Endothelial cell of umbilical vein (primary cell): Measurements from ENCODE around the gene FMO2.

Experiments used
- POLR2AphosphoS5 ChIP-seq: IDR thresholded peaks from 2 replicates; pipeline ENCODE4 v1.6.1; 2012; ENCODE audit warnings: low read depth, mild to moderate bottlenecking, control low read depth, low read length, moderate library complexity; ENCODE audit not compliant: insufficient read depth
- TF ChIP-seq, protein P1 (sequence below), 2 donors: IDR thresholded peaks; 1 replicate in 1 of 2; 2 replicates in 1 of 2; pipeline ENCODE4 v1.5.1; 2011; ENCODE audit warnings: low read length in 2 of 2, mild to moderate bottlenecking in 2 of 2, moderate library complexity in 2 of 2, control low read depth in 1 of 2, inconsistent platforms in 1 of 2, low read depth in 1 of 2; ENCODE audit not compliant: insufficient read depth in 1 of 2; ENCODE audit errors: extremely low read depth in 1 of 2

DNA sequence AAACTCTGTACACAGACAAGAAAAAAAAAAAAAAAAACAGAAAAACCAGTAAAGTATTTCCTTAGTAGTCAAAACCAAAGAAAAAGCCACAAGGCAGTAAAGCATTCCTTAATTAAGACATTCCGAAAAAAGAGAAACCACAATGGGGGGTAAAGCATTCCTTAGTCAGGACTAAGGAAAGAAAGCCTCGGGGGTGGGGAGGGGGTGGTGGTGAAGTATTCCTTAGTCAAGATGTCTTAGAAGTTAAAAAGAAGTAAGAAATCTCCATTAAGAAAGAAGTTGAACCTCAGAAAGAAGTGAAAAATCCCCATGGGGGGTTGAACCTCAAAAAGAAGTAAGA, 35.0 kb downstream of the FMO2 start:
- TF ChIP-seq, protein P1, sequence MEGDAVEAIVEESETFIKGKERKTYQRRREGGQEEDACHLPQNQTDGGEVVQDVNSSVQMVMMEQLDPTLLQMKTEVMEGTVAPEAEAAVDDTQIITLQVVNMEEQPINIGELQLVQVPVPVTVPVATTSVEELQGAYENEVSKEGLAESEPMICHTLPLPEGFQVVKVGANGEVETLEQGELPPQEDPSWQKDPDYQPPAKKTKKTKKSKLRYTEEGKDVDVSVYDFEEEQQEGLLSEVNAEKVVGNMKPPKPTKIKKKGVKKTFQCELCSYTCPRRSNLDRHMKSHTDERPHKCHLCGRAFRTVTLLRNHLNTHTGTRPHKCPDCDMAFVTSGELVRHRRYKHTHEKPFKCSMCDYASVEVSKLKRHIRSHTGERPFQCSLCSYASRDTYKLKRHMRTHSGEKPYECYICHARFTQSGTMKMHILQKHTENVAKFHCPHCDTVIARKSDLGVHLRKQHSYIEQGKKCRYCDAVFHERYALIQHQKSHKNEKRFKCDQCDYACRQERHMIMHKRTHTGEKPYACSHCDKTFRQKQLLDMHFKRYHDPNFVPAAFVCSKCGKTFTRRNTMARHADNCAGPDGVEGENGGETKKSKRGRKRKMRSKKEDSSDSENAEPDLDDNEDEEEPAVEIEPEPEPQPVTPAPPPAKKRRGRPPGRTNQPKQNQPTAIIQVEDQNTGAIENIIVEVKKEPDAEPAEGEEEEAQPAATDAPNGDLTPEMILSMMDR (IDR thresholded peaks at IDR 0.05; ENCODE audit: extremely low read depth in 1 of 2, insufficient read depth in 1 of 2, low read depth in 1 of 2, low read length in 2 of 2) = no peak
- TF ChIP-seq POLR2AphosphoS5 = no peak
